Ammon's horn (tissue), 1 donor: Measurements from ENCODE around the gene TKFC.
"Not testable (repeated sequence)": the region's sequence is repeated elsewhere in the genome, so short reads cannot be mapped to it uniquely, and the experiment has no call there.

ENCODE experiments used
- DNase-seq: peaks from one replicate; pipeline ENCODE4 v3.0.0-alpha.2; 2016; ENCODE audit warnings: low spot score

The TKFC gene

DNA sequence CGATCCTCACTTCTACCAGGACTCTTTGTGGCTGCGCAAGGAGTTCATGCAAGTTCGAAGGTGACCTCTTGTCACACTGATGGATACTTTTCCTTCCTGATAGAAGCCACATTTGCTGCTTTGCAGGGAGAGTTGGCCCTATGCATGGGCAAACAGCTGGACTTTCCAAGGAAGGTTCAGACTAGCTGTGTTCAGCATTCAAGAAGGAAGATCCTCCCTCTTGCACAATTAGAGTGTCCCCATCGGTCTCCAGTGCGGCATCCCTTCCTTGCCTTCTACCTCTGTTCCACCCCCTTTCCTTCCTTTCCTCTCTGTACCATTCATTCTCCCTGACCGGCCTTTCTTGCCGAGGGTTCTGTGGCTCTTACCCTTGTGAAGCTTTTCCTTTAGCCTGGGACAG is 35.6 kb downstream of the TKFC start:
- no peak for DNase-seq

DNA sequence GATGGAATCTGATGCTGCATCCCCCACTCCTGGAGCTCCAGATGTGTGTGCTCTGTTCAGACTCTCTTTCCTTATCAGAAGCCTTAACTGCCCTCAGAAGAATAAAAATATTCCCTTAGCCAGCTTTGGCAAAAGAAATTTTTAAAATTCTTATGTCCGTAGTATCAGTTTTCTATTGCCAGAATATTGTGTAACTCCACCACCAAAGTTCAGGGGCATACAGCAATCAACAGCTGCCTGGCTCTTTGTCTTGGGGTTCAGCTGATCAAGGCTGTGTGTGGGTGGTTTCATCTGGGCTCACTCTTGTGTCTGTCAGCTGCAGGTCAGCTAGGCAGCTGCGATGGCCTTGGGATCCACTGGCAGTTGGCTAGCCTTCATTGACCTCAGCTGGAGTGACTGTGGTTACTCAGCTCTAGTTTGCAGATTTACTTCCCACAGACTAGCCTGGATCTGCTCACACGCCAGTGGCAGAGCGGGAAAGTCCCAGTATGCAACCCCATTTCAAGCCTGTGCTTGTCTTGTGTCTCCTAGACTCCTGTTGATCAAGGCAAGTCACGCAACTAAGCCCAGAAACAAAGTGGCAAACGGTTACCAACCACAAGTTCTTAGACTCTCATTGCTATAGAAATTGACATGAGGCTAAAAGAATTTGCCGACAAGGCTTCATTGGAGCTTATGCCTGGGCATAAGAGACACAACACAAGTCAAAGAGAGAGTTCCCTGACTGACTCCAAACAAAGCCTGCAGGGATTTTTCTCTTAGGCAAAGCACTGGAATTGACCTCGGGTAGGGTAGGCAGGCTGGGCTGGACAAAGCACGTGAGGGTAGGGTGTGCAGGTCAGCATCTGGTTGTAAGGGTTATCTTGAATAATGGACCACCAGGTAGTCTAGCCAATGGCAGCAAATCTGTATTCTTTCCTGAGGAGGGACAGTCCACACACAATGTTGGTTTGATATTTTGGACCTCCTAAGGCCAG is 36.6 kb downstream of the TKFC start:
- DNase-seq: peak; percentile 29

DNA sequence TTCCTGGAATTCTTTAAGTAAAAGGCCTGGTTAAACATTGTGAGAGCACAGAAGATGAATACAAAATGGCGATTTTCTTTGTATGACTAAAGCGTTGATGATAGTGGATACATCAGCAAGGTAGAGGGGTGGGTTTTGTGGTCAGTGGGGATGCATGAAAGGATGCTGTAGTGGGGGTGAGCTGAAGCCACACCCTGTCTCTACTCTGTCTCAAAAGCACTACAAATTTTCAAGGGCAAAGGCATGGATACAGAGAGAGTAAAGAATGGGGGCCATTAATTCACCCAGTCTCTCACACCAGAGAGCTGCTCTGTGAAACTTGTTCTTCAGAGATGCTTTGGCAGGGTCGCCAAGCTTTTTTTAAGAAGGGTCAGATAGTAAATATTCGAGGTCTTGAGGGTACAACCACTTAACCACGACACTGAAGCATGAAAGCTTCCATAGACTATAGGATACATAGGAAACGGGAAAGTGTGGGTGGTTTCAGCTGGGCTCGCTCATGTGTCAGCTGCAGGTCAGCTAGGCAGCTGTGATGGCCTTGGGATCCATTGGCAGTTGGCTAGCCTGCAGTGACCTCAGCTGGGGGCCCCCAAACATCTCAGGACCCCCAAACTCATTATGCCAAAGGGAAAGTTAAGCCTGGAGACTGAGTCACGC is 37.4 kb downstream of the TKFC start:
- DNase-seq: no peak

DNA sequence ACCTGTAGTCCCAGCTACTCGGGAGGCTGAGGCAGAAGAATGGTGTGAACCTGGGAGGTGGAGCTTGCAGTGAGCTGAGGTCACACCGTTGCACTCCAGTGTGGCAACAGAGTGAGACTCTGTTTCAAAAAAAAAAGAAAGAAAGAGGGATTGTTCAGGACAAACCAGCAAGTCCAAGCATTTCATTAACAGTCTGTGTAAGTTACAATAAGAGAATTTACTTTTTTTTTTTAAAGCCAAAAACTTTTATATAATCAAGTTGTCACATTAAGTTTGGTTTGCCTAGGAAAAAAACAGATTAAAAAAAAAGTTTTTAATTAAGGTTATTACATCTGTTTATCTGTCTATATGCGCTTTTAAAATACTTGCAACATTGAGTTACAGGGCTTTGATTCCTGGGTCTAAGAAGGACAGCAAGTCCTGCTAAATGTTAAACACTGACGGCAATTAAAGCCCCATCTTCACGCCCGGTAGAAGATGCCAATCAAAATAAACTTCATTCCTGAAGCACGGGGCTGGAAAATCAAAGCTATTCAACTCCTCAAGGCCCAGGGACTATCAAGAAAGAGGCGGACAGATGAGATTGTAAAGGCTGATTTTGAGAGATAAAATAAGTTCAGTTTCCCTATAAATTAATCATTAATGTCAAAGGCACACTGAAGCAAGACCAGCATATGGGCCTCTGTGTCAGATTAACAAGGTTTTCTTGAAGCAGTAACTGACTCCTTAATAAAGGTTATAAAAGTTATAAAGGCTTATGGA is 39.8 kb downstream of the TKFC start:
- no peak for DNase-seq

DNA sequence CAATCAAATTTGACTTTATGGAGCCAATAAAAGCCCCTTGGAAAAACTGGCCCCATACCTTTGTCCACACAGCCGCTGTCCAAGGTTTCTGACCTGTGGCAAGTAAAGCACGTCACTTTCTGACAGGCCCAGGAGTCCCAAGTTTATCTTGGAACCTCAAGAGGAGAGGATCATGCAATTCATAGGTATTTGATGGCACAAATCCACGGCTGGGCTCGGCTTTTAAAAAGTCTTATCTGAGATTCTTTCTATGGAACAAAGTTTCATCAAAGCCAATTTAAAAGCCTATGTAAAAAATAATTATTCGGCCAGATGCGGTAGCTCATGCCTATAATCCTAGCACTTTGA is 42.7 kb downstream of the TKFC start:
- DNase-seq: no peak

DNA sequence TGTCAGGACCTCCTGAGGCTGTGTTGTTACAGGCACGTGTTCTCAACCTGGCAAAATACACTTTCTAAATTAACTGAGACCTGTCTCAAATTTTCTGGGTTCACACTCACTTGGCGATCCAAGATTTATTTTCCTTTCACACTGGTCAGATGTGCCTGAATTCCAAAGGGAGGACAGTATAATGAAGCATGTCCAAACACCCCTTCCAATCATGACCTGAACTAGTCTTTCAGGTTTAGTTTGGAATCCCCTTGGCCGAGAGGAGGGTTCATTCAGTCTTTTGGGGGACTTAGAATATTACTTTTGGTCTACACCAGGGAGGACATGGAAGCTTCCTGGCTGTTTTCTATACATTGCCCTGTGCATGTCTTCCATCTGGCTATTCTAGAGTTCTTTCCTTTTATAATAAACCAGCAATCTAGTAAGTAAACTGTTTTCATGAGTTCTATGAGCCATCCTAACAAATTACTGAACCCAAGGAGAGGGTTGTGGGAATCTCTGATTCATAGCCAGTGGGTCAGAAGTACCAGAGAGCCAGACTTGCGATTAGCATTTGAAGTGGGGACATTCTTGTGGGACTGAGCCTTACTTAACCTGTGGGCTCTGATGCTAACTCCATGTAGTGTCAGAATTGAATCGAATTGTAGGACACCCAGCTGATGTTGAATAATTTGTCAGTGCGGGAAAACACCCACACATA is 44.6 kb downstream of the TKFC start:
- DNase-seq: no peak

DNA sequence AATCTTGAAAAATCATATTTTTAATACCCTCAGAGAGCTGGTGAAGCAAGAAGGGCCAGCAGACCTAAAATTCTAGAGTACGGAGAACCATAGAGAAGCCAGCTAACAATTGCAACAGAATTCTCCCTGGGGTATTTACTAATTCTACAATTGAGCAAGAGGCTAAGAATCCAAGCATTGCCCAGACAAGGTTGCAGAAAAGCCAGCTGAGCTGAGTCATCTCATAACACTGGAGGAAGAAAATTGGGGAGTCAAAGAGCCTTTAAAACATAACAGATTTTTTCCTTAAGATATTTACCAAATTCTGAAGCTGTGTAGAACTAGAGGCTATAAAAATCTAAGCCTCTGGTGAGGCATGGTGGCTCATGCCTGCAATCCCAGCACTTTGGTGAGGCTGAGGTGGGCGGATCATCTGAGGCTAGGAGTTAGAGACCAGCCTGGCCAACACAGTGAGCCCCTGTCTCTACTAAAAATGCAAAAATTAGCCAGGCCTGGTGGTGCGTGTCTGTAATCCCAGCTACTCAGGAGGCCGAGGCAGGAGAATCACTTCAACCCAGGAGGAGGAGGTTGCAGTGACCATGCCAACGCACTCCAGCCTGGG is 45.8 kb downstream of the TKFC start:
- no peak for DNase-seq

DNA sequence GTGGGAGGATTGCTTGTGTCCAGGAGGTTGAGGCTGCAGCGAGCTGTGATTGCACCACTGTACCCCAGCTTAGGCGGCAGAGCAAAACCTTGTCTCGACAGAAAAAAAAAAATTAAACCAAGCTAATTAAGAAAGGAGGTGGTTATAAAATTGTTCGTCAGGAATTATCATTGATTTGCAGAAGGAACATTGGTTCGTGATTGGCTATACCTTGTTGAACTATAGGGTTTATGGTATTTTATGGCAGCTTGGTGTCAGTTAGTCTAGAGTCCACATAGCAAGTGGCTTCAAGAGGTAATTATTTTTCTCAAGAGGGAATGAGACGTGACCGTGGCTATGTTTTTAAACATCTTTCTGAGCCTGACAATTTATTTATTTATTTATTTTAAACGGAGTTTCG is 47.9 kb downstream of the TKFC start:
- no peak for DNase-seq

DNA sequence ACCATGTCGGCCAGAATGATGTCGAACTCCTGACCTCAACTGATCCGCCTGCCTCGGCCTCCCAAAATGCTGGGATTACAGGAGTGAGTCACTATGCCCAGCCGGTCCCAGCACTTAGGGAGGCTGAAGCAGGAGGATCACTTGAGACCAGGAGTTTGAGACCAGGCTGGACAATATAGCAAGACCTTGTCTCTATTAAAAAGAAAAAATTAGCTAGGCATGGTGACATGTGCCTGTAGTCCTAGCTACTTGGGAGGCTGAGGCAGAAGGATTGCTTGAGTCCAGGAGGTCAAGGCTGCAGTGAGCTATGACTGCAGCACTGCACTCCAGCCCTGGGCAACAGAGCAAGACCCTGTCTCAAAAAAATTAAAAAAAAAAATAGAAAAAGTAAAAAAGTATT is 50.8 kb downstream of the TKFC start:
- DNase-seq: not testable (repeated sequence)

DNA sequence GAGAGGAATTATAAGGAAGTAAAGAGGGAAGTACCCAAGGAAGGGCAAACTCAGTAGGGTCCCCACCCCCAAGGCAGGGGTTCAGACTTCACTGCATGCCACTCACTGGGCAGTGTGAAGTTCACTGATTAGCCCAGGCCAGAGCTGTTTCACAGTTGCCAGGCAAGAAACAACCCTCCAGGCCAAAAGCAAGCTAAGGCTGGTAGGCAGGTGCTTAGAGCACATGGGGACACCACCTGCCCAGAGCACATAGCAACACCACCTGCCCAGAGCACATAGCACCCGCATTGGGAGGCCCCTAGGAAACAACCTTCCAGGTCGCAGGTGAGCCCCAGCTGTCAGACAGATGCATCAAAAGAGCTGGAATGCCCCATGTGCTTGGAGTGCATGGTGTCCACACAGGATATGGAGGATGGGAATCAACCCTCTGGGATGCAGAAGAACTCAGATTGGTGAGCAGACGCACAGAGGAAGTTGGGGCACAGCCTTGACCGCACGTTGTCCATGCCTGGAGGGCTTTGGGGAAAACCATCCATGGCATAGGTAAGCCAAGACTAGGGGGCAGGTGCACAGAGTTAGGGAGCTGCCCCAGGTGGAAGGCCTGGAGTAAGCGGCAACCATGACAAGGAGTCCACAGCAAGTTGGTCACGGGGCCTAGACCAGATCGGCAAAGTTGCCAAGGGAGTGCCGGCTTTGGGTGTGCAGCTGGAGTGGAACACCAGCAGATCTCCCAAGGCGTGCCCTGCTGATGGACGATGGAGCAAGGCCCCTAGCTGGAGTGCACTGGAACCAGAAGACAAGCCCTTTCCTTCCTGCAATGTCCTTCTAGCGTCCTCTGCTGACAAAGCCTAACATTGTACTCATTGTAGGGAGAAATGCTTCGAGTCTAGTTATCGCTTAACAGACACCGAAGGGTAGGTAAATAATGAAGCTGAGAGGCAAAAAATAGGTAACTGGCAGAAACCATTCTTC is 51.5 kb downstream of the TKFC start:
- DNase-seq: no peak

DNA sequence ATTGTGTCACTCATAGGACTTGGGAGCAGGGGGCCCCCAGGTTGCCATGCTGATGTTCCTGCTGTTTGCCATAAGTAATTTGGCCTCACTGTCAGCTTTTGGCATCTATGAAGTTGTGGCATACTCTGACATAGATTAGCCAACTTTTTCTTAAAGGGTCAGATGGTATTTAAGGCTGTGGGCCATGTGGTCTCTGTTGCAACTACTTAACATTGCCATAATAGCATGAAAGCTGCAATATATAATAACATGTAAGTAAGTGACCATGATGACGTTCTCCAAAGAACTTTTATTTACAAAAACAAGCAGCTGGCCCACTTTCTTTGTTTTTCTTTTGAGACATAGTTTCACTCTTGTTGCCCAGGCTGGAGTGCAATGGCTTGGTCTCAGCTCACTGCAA is 57.1 kb downstream of the TKFC start:
- DNase-seq: no peak

DNA sequence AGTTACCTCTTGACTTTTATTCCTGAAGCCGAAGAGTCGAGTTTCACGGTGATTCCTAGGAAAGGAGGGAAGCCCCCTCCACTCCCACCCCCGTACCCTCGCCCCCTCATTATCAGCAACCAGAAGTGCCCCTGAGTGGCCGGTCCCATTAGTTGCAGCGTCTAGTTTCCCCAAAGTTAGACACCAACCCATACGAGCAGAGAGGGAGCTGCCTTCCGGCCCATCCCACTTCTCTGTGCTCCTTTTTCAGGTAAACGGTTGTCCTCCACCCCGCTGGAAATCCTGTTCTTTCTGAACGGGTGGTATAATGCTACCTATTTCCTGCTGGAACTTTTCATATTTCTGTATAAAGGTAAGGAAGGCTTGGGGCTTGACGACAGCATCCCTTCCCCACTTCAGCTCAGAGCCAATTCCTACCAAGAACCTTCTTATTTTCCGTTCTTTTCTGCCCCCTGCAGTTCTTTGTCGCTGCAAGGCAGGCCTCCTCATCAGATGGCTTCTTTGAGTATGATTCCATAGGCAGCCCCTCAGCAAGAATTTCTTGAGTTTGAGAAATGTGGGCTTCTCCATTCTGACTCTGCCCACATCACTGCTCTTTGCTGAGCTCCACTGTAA is 60.1 kb downstream of the TKFC start:
- DNase-seq: peak; percentile 38
